Measurements from ENCODE around the gene STK39.

DNA sequence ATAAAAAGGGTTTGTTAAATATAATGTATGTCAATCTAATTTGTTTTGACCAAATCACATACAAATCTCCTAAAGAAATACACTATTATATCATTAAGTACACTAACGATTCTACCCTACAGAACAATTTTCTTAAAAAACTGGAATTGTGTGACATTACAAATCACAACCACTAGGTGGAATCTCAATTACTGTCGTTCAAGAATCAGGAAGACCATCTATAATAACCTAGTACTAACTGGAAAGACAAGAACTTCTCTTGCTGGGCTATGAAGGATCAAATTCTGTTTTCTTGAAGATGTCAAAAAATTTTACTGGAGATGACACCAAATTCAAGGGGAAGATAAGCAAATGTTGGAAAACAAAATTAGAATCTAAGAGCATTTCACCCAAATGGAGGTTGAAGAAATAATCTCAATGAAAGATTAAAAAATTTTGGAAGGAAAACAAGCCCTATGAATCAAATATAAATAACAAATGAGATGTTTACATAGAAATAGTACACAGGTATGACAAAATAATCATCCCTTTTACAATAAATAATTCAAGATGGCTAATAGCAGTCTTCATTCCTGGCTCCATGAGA lies 110.9 kb downstream of the STK39 start:
- no peak for TF ChIP-seq EP300 (IDR thresholded peaks at IDR 0.05; ENCODE audit: low read length)
- TF ChIP-seq, protein P1, sequence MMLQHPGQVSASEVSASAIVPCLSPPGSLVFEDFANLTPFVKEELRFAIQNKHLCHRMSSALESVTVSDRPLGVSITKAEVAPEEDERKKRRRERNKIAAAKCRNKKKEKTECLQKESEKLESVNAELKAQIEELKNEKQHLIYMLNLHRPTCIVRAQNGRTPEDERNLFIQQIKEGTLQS (IDR thresholded peaks at IDR 0.05) = no peak
- TF ChIP-seq, protein P1 (CRISPR knock-in tag; conservative IDR thresholded peaks at IDR 0.05) = no peak
- TF ChIP-seq, protein P2, sequence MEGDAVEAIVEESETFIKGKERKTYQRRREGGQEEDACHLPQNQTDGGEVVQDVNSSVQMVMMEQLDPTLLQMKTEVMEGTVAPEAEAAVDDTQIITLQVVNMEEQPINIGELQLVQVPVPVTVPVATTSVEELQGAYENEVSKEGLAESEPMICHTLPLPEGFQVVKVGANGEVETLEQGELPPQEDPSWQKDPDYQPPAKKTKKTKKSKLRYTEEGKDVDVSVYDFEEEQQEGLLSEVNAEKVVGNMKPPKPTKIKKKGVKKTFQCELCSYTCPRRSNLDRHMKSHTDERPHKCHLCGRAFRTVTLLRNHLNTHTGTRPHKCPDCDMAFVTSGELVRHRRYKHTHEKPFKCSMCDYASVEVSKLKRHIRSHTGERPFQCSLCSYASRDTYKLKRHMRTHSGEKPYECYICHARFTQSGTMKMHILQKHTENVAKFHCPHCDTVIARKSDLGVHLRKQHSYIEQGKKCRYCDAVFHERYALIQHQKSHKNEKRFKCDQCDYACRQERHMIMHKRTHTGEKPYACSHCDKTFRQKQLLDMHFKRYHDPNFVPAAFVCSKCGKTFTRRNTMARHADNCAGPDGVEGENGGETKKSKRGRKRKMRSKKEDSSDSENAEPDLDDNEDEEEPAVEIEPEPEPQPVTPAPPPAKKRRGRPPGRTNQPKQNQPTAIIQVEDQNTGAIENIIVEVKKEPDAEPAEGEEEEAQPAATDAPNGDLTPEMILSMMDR (IDR thresholded peaks at IDR 0.05 in 2 of 3, conservative IDR thresholded peaks at IDR 0.05 in 1 of 3; ENCODE audit: insufficient read depth in 2 of 3, low read depth in 1 of 3, low read length in 3 of 3) = peak; percentile 24 to 61 (median 45); a peak in 5 of 6 replicates
- no peak for TF ChIP-seq JUND (IDR thresholded peaks at IDR 0.05; ENCODE audit: borderline replicate concordance, low read depth, low read length)
- TF ChIP-seq JUND (tag; IDR thresholded peaks at IDR 0.05; ENCODE audit: borderline replicate concordance, low read depth, low read length) = no peak
- TF ChIP-seq ATF1 (CRISPR knock-in tag; IDR thresholded peaks at IDR 0.05) = no peak
- no peak for TF ChIP-seq ATF1 (tag; IDR thresholded peaks at IDR 0.05)
- no peak for TF ChIP-seq PHF8 (IDR thresholded peaks at IDR 0.05; ENCODE audit: borderline replicate concordance, low read length)
- no peak for TF ChIP-seq CBFB (CRISPR knock-in tag; IDR thresholded peaks at IDR 0.05)
- no peak for TF ChIP-seq ERF (CRISPR knock-in tag; IDR thresholded peaks at IDR 0.05)
- TF ChIP-seq, protein P3, sequence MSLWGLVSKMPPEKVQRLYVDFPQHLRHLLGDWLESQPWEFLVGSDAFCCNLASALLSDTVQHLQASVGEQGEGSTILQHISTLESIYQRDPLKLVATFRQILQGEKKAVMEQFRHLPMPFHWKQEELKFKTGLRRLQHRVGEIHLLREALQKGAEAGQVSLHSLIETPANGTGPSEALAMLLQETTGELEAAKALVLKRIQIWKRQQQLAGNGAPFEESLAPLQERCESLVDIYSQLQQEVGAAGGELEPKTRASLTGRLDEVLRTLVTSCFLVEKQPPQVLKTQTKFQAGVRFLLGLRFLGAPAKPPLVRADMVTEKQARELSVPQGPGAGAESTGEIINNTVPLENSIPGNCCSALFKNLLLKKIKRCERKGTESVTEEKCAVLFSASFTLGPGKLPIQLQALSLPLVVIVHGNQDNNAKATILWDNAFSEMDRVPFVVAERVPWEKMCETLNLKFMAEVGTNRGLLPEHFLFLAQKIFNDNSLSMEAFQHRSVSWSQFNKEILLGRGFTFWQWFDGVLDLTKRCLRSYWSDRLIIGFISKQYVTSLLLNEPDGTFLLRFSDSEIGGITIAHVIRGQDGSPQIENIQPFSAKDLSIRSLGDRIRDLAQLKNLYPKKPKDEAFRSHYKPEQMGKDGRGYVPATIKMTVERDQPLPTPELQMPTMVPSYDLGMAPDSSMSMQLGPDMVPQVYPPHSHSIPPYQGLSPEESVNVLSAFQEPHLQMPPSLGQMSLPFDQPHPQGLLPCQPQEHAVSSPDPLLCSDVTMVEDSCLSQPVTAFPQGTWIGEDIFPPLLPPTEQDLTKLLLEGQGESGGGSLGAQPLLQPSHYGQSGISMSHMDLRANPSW (CRISPR knock-in tag; IDR thresholded peaks at IDR 0.05) = no peak
- no peak for TF ChIP-seq TCF7 (IDR thresholded peaks at IDR 0.05; ENCODE audit: borderline replicate concordance)
- TF ChIP-seq POLR2AphosphoS5 (IDR thresholded peaks at IDR 0.05; ENCODE audit: control insufficient read depth, insufficient read depth, low read depth, low read length) = no peak
- TF ChIP-seq HDGF (IDR thresholded peaks at IDR 0.05) = no peak
- TF ChIP-seq RBM39 (optimal IDR thresholded peaks at IDR 0.05; ENCODE audit: low read depth, low read length) = no peak
- no peak for TF ChIP-seq TBL1XR1 (IDR thresholded peaks at IDR 0.05; ENCODE audit: low read length in 2 of 2)

Measured in K562 (cell line).